Measurements from ENCODE around the gene MCRS1. TPM values are rescaled to one million over a fixed set of nuclear protein-coding genes. Genes with fewer than 3 reads are reported as not detected.

Gene MCRS1
- total RNA-seq, 1 experiment from 2014 or later = 103 TPM

DNA sequence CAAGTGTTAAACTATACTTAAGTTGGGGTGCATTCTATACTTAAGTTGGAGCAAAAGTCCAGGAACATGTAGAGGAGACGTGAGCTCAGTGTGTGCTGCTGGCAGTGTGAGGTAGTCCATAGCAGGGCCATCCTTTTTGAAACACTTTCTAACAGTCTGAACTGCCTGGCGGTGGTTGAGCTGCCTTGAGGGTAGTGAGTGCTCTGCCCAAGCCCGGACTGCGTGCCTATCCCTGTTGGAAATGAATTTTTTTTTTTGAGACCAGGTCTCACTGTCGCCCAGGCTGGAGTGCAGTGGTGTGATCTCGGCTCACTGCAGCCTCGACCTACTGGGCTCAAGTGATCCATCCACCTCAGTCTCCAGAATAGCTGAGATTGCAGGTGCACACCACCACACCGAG lies 15.0 kb downstream of the MCRS1 start:
- no peak overlapping the region for H3K9ac ChIP-seq (ENCODE audit: extremely low read depth, insufficient read length, low read length)
- H2BK20ac ChIP-seq (ENCODE audit: low read depth, low read length, poor library complexity, severe bottlenecking) = no peak overlapping the region
- H4K8ac ChIP-seq (replicated peaks; ENCODE audit: insufficient read length, low read depth, low read length) = no peak overlapping the region
- no peak overlapping the region for H4K91ac ChIP-seq (ENCODE audit: insufficient read length, low read depth, low read length)
- H3K27me3 ChIP-seq (ENCODE audit: insufficient read depth, low read length) = peaks cover 2% of the 10 kb centered on the region; the same call in 1 of the 2 replicates
- H3K79me1 ChIP-seq (ENCODE audit: insufficient read depth, low read depth, low read length, poor library complexity, severe bottlenecking) = no peaks in the 10 kb centered on the region
- no peak overlapping the region for H3K56ac ChIP-seq (ENCODE audit: insufficient read length, low read depth, low read length)
- no peaks in the 10 kb centered on the region for H3K79me2 ChIP-seq (ENCODE audit: insufficient read depth, low read length)
- H2AFZ ChIP-seq (ENCODE audit: low read length) = no peak overlapping the region
- H3K36me3 Mint-ChIP-seq (ENCODE audit: insufficient read depth in 1 of 3, low read depth in 3 of 3) = peaks cover 0 to 11% (median 10%) of the 10 kb centered on the region in 3 experiments; a peak in 4 of 7 replicates
- no peak overlapping the region for H3K18ac ChIP-seq (ENCODE audit: insufficient read length, low read depth, low read length)
- no peak overlapping the region for H3K27ac ChIP-seq (ENCODE audit: insufficient read length, low read depth, low read length)
- H2BK15ac ChIP-seq (ENCODE audit: low read depth, low read length) = no peak overlapping the region
- no peak overlapping the region for H2BK5ac ChIP-seq (ENCODE audit: insufficient read length, low read length)
- no peak overlapping the region for H2BK12ac ChIP-seq (ENCODE audit: insufficient read length, low read depth, low read length)
- H3K4me1 Mint-ChIP-seq = peaks cover 0 to 17% of the 10 kb centered on the region in 2 experiments; a peak in 2 of 4 replicates
- H4K20me1 ChIP-seq (ENCODE audit: control insufficient read depth, insufficient read depth, insufficient read length) = no peaks in the 10 kb centered on the region
- H3K9me3 Mint-ChIP-seq = no peaks in the 10 kb centered on the region; a peak in 1 of 5 replicates
- no peak overlapping the region for H3K14ac ChIP-seq (ENCODE audit: insufficient read depth, low read length)
- H3K23ac ChIP-seq (ENCODE audit: insufficient read length, low read depth, low read length) = no peak overlapping the region
- H3K9me3 ChIP-seq (ENCODE audit: control insufficient read depth, low read depth, low read length) = no peaks in the 10 kb centered on the region
- H3T11ph ChIP-seq (ENCODE audit: low read length) = no peak overlapping the region
- DNase-seq = no peak
- peaks cover 7% of the 10 kb centered on the region for H3K23me2 ChIP-seq (ENCODE audit: insufficient read length, low read depth, low read length, poor library complexity, severe bottlenecking)
- WGBS (ENCODE audit: extremely low coverage, insufficient read length, low lambda C conversion rate) = no CpG with 5 or more reads among the region's 8 CpGs
- H2BK120ac ChIP-seq (ENCODE audit: low read depth, low read length, poor library complexity, severe bottlenecking) = no peak overlapping the region
- no peaks in the 10 kb centered on the region for H3K4me1 ChIP-seq (ENCODE audit: insufficient read depth, low read length)
- H3K4me3 Mint-ChIP-seq = no peak overlapping the region
- no peak overlapping the region for H3K4ac ChIP-seq (ENCODE audit: low read depth, low read length)
- peaks cover 43% of the 10 kb centered on the region for H3K27me3 Mint-ChIP-seq (ENCODE audit: low read depth)
- H2AK5ac ChIP-seq (ENCODE audit: insufficient read length, low read length) = no peak overlapping the region
- no peak overlapping the region; a peak in 1 of 7 replicates for H3K27ac Mint-ChIP-seq
- TF ChIP-seq, protein P1, sequence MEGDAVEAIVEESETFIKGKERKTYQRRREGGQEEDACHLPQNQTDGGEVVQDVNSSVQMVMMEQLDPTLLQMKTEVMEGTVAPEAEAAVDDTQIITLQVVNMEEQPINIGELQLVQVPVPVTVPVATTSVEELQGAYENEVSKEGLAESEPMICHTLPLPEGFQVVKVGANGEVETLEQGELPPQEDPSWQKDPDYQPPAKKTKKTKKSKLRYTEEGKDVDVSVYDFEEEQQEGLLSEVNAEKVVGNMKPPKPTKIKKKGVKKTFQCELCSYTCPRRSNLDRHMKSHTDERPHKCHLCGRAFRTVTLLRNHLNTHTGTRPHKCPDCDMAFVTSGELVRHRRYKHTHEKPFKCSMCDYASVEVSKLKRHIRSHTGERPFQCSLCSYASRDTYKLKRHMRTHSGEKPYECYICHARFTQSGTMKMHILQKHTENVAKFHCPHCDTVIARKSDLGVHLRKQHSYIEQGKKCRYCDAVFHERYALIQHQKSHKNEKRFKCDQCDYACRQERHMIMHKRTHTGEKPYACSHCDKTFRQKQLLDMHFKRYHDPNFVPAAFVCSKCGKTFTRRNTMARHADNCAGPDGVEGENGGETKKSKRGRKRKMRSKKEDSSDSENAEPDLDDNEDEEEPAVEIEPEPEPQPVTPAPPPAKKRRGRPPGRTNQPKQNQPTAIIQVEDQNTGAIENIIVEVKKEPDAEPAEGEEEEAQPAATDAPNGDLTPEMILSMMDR (conservative IDR thresholded peaks at IDR 0.05) = no peak
- H4K5ac ChIP-seq (ENCODE audit: insufficient read length, low read depth, low read length) = no peak overlapping the region
- no peak overlapping the region for H3K4me2 ChIP-seq (ENCODE audit: insufficient read depth, insufficient read length, low read length)

All from H9 (cell line).